ENCODE measurements around the gene SPNS2.

Gene SPNS2

DNA sequence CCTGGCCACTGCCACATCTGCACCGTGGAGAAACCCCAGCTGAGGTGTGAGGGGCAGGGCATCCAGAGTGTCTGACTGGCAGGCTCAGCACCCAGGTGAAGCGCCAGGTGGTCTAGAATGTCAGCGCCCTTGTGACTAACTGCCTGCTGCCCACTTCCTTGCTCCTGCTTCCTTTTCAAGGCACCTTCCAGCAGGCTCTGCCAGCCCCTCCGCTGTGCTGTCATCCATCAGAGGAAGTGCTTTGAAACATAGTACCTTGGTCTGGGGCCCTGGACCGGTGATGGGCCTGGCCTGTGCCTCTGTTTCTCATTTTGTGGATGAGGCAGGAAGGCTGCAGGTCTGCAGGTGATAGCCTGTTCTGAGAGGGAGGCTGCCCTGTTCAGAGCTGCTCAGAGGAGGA is 5.5 kb downstream of the SPNS2 start:
- DNase-seq, result no peak

DNA sequence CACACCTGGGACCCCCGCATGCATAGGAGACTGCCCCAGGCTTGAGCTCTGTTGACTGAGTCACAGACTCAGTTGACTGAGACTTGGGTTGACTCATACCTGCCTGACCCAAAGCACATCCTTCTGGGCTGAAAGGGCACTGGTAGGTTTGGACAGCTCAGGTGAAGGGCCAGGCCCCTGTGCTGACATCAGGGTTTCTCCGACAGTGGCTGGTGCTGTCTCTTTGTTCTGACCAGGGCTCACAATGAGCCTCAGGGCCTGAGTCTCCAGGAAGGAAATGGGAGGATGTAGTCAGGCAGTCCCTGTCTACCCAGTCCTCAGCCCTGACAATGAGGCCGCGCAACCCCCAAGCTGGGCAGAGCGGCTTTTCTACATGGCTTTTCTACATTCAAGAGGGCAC is 6.5 kb downstream of the SPNS2 start:
- no peak for DNase-seq

DNA sequence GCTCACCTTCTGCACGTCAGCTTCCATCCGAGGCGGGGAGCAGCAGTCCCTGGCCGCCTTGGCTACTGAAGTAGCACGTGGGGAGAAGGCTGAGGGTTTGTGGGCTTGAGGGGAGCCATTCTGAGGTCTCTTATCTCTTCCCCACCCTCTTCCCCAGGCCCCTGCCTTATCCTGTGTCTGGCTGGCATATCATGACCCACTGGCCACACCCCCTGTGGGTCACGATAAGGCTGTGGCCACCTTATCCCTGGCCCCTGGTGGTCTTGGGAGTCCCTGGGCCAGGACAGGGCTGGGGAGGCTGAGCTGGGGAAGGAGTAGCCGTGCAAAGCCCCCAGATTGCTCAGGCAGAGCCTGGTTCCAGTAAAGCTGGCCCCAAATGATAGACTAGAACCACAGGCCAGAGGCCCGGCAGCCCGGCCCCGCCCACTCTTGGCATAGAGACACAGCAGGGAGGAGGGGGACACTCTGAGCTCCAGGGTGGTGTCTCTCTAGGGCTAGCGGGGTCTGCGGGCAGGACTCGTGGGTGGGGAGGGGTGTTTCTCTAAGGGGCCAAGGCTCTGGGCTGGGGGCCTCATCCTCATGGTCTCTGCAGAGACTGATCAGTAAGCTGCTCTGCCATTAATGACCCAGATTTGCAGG is 7.6 kb downstream of the SPNS2 start:
- DNase-seq, result no peak

DNA sequence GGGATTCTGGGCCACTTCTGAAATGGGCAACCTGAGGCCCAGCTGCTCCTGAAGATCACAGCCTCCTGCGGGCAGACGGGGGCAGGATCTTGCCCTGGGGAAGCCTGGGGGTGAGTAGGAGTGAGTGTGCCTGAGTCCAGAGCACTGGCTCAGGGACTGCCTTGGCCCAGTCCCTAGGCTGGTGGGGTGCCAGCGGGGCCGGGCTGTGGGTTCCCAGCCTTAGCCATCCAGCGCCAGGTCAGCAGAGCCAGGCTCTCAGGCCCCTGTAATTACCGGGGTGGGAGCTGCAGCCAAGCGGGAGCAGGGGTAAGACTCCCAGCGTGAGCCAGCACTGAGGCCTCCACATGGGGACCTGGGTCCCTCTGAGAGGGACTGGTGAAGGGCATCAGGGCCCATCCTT is 8.2 kb downstream of the SPNS2 start:
- no peak for DNase-seq

DNA sequence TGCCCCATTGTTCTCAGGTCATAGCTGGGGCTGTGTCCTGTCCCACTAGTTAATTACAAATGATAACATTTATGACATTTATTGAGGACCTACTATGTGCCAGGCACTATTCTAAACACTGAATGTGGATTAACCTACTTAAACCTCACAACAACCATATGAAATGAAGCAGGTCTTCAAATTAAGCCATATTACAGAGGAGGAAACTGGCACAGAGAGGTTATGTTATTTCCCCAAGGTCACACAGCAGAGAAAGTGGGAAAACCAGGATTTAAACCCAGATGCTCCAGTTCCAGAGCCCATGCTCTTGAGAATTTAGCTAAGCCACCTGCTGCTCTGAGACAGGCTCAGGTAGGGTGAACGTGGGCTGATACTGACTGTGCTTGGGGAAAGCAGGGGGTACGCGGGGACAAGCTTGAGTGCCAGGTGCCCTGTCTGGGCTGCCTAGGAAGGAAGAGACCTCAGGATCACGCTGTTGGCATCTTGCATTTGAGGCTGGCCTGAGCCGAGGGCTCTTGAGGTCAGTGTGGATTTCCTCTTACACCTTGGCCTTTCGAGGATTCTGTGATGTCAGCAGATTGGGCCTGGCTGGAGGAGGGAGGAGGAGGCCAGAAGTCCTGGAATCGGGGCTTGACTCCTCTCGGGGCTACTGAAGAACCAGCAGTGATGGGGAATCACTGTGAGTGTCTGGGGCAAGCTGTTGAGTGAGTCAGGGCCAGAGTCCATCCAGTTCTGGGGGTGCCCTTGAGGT is 8.9 kb downstream of the SPNS2 start:
- DNase-seq, result no peak

DNA sequence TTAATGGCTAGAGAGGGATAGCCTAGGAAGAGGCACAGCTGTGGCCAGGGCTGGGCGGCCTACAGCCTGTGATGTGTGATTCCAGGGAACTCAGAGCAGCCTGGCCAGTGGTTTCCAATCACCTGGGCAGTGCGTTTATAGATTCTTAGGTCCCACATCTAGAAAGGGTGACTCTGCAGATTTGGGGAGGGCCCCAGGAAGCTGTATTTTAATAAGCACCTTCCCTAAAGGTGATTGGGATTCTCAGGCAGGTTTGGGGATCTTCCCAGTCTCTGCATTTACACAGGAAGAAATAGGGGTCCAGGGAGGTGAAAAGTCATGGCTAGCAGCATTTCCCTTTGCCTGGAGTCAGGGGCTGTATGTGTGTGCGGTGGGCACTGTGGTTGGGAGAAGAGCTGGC is 9.5 kb downstream of the SPNS2 start:
- no peak for DNase-seq

DNA sequence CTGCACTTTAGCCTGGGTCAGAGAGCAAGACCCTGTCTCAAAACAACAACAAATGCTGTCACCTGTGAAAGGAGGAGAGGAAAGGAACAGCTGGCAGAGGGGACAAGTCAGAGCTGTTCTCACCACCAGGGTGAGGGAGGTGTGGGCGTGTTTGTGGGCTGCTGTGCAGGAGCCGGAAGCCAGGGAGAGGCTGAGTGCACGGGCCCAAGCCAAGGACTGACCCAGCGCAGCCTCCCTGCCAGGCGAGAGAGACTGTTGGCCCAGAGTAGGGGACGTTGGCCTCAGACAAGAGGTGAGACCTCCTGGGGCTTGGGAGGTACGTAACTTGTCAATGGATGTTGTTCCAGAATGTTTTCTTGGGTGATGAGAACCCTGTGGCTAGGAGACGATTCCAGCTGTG is 10.7 kb downstream of the SPNS2 start:
- DNase-seq, result peak in 1 of 5 experiments; percentile 60

DNA sequence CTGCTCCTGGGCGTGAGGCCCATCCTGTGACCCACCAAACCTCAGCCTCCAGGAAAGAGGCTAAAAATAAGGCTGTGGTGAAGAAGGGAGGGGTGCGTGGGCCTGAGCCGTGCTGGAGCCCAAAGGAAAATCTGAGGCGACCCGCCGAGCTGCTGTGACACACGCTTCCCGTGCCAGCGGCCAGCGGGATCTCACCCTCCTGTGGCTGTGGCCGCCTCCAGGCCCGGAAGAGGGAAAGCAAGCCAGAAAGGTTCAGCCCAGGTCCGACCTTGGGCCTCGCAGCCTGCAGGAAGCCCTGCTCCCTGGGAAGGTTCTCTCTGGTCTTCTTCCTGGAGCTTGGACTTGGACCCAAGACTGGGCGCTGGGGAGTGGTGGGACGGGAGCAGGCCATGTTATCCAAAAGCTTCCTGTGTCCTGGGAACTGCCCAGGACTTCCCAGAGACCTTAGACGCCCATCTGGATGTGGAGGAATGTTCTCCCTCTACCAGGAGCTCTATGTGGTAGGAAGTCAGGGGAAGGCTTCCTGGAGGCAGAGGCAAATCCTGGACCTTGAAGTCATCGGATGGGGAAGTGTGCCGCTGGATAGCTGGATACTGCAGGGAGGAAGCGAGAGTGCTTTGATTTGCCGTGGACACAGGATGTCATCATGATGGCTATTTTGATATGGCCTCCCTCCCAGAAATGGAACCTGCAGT is 11.4 kb downstream of the SPNS2 start:
- DNase-seq, result no peak

DNA sequence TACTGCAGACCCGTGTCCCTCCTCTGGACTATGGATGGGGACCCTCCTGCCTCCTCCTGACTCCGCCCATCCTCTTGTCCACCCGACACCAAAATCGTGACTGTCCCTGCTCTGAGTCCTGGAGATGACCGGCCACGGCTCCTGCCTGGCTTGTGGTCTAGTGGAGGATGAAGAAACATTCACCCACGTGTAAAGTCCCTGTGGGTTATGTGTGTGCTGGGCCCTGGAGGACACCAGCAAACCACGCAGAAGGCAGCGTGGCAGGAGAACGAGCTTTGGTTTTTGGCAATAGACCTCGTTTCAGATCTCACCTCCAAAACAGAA is 11.9 kb downstream of the SPNS2 start:
- no peak for DNase-seq

DNA sequence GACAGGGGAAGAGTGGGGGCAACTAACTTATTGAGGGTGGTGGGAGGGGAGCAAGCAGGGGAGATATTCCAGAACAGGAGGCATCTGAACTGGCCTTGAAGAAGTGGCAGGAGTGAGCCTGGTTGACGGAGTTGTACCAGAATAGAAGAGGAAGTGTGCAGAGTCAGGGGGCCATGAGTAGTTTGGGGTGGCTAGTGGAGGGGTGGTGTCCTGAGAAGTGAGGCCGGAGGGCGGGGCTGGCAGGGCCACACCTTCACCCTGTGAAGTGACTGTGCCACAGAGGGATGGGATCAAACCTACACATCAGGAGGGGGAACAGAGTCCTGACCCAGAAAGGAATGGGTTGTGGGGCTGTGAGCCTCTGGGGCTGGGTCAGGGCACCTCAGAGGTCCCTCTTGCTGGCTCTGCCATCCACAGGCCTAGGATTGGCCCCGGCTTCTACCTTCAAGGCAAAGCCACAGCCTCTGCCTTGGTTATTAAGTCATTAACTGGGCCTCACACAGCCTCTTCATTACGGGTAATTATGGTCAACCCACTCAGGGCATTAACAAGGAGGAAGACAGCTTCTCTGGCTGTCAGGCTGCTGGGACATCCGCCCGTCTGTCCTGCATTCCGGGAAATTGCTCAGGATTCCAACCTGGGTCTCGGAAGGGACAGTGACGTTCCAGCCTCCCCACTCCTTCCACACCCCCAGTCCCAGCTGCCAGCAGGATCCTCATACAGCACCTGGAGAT is 12.7 kb downstream of the SPNS2 start:
- DNase-seq, result no peak

DNA sequence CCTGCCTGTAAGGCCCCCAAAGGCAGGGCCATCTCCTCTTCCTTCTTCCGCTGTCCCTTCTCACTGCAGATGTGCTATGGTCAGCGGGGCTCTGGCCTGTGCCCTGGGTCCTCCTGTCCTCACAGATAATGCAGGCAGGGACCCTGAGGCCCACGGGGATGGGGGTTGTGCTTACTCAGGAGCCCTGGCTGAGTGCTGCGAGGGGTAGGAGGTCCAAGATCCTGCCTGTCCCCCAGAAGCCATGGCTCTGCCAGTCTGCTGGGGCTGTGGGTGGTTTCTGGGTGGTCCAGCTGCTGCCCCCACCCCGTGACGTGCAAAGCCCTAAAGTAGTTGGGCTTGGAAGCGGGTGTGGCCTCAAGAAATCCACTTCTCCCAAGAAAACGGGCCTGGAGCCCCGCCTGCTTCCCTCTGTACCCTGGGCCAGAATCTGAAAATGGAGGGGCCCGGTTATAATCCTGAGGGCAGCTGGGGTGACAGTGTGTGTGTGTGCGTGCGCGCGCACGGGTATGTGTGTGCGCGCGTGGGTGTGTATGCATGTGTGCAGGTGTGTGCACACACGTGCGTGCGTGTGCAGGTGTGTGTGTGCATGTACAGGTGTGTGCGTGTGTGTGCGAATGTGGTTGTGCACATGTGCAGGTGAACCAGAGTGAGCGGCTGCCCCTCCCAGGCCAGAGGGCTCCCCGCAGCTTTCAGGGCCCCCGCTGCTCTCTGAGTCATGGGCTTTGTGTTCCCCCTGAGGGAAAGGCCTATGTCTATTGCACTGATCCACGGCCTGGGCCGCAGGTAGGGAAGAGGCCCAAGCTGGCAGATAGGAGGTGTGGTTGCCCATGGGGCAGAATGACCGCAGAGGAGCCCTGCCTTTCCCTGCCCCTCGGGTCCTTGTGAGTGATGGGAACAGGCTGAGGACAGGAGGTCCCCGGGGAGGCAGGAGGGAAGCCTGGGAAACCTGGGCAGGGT is 13.8 kb downstream of the SPNS2 start:
- DNase-seq, result no peak

DNA sequence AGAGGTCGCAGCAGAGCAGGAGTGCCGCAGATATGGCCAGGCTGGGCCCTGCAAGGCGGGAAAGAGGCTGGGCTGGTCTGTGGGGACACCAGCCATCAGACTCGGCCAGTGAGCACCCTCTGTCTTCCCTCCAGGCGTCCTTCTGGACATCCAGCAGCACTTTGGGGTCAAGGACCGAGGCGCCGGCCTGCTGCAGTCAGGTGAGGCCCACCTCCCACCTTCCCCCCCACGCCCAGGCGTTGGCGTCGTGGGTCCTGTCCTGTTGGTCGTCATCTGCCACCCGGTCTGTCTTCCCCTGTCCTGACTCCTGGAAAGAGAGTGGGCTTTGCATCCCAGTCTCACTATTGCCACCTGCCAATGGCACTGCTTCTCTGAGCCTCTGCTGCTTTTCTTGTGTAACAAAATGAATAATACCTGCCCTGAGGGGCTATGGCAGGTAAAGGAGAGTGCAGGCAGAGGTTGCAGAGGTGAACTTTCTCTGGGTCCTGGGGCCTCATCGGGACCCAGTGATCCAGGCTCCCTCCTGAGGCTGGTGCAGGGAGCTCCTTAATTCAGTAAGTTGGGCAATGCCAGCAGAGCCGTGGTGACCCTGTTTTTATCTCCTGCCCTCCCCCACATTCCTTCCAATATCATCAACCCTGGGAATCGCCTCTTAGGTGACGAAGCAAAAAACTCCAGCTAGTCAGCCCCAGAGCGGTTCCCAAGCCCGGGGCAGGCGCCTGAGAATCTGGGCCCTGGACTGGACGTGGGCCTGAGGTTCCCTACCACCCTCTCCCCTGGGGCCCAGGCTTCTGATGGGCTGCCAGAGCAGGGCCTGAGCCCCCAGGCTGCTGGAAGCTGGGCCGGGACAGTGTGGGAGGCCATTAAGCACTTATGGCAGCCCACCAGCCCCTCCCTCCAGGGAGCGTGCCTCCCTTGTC is 14.7 kb downstream of the SPNS2 start:
- no peak for DNase-seq

DNA sequence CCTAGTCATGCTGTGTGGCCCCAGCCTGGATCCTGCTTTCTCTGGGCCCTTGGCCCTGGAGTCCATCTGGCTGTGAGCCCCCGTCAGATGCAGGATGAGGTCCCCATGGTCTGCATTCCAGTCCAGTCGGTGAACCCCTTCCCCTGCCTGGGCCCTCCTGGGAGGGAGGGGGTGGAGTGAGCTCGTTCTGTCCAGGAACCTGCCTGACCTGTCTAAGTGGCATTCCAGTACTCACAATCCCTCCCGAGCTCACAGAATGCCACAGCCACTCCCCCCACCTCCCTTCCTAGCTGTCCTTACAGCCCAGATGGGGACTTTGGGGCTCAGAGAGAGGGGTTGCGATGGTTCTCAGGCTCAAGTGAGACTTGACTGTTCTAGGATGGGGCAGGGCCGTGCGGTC is 15.5 kb downstream of the SPNS2 start:
- no peak for DNase-seq

DNA sequence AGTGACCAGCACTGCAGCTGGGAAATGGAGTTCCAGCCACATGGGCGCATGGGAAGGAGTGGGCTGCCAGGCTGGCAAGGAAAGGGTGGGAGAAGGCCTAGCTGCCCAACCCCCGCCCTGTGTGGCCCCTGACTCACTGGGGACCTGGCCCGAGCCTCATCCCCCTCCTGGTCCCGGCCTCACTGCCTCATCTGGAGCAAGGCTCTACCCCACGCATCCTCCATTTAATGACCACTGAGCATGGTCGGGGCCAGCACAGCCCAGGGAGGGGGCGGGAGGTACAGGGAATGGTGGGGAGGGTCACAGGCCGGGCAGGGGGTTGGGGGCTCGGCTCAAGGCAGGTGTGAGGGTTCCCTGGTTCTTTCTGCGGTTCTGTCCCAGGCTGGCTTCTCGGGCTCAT is 16.1 kb downstream of the SPNS2 start:
- no peak for DNase-seq

DNA sequence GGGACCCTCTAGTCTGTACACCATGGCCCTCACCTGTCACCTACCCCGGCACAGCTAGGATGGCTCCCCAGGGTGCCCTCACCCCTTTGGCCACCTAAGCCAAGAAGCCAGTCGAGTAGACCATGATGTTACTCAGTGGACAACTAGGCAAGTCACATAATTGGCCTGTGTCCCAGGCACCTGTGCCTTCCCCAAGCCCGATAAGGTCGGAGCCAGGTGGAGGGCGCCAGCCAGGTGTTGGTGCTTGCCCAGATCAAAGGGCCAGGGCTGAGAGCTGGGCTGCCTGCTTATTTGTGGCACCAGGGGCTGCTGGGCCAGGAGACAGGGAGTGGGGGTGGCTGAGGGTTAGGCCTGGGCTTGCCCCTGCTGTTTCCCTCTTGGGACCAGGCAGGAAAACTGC is 16.8 kb downstream of the SPNS2 start:
- DNase-seq, result no peak

DNA sequence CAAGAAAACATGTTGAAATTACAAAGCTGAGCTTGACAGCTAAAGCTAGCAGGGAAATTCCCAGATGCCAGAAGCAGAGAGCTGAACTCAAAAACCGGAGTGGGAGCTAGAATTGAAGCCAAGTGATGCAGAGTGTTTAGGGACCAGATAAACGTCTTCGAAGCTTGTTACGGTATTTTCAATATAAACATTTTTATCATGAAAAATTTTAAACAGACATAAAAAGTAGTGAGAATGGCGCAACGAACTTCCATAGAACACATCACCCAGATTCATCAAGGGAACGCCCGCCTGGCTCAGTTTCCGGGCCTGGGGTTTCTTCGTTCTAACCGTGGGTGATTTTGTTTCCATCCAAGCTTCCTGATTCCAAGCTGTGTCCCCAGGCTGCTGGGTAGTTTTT is 18.1 kb downstream of the SPNS2 start:
- DNase-seq, result no peak

DNA sequence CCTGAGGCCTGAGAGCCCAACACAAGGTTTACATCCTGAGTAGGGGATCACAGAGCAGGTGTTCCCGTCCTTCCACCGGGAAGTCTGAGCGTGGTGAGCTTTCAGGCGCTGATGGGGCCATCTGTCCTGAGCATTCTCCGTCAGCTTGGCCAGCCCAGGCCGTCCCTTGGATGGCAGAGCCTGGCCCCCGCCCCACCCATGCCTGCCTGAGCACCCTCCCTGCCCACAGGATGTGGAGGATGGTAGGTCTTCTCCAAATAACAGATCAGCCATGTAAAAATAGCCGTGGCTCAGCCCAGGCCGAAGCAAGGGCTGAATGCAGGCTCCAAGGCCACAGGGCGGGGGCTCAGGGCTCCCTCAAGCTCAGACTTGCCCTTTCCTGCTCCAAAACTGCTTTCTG is 20.2 kb downstream of the SPNS2 start:
- no peak for DNase-seq

DNA sequence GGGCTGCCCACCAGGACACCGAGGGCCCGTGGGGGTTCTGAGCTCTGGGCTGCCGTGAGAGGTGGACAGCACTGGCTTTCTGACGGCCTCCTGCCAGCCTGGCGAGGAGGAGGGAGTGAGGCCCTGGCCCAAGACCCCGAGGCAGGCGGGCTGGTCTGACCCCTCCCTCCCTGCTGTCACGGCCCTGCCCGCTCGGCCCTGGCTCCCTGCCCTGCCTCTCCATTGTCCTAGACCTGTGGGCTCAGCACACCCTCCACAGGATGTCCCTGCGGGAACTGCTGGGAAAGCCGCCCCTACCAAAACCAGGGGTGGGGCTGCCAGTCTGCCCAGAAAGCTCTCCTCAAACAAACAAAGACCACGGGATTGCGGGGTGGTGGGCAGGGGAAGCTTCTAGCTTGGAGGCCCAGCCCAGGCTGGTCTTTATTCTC is 20.7 kb downstream of the SPNS2 start:
- DNase-seq, result no peak

DNA sequence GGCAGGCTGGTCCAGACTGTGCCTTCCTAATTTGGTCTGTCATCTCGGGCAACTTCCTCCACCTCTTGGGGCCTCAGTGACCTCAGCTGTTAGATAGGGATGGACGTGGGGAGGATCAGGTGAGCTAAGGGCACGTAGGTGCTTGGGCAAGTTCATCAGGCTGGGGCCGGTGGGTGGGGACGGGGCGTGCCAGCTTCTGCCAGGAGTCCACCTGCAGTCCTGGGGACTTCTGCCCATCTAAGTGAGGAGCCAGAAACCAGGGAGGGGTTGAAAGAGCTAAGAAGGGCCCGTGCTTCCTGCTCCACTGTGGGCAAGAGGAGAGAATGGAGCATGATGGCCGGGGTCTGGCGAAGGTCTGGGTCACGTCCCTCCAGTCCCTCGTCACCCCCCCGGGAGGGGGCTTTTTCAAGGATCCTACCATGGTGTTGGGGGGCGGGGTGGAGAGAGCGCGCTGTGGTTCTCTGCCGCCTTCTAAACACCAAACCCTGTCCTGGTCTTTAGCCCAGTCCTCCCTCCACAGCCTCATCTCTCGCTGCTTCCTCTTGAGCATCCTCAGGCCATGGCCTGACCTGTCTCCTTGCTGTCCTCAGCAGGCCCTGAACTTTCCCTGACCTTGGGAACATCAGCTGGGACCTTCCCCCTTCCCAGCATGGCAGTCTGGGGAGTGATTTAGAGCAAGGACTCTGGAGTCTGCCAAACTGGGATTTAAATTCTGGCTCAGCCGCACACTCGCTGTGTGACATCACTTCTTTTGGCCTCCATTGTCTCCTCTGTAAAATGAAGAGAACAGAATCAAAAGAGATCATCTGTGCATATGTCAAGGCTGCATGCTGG is 21.6 kb downstream of the SPNS2 start:
- DNase-seq, result no peak

DNA sequence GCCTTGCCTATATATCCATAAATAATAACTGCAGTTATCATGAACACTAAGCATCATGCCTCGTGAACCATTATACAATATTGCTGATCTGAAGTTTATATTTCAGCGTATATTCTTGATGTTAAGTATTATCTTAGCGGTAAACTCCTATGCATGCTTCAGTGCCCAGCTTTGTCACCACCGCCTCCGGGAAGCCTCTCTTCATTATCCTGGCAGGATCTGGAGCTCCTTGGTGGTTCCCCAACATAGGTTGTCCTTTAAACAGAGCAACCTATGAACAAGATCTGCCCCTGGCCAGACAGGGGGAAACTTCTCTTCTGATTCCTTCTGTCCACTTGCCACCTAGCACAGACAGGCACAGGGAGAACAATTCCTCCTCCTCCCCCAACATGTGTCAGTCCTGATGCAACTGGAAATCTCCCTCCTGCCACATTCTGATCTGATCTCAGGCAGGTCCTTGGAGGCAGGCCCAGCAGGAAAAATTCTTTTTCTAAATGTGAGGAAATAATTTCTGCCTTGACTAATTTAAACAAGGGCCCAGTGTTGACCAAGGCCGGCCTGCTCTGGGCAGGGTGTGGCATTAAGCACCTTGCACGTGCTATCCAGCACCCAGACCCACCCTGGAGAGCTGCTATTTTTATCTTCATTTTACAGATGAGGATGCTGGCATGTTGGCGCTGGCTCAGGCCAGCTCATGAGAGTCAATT is 22.4 kb downstream of the SPNS2 start:
- DNase-seq, result no peak

Data from T-helper 2 cell (primary cell).